ENCODE results near the gene MSANTD7.

MSANTD7 gene

GRCh38 chr10:14801723-14802122, 36.4 kb upstream of the MSANTD7 start:
- H3F3A ChIP-seq (ENCODE audit: insufficient read depth, low read length) = no peaks in the 10 kb centered on the region
- H3K4me1 ChIP-seq (ENCODE audit: insufficient read depth, low read length, severe bottlenecking) = peaks cover 18% of the 10 kb centered on the region
- H3K4me3 ChIP-seq (ENCODE audit: low read depth, low read length, poor library complexity, severe bottlenecking) = no peak overlapping the region
- H3K27me3 ChIP-seq (ENCODE audit: insufficient read depth, low read length) = no peaks in the 10 kb centered on the region
- TF ChIP-seq CTCF (IDR thresholded peaks at IDR 0.05; ENCODE audit: low read length) (no peak), EZH2 (IDR thresholded peaks at IDR 0.05; ENCODE audit: borderline replicate concordance, low read length) (no peak)
- no peaks in the 10 kb centered on the region for H4K20me1 ChIP-seq (ENCODE audit: insufficient read depth, low read length)
- H3K27ac ChIP-seq (ENCODE audit: low read depth, low read length, poor library complexity, severe bottlenecking) = no peak overlapping the region
- H3K9ac ChIP-seq (ENCODE audit: low read length) = no peak overlapping the region
- H3K4me2 ChIP-seq (ENCODE audit: low read length) = no peak overlapping the region
- no peak overlapping the region for H2AFZ ChIP-seq (ENCODE audit: low read length)
- H3K9me3 ChIP-seq (ENCODE audit: low read length) = no peaks in the 10 kb centered on the region
- H3K9me2 ChIP-seq (ENCODE audit: low read depth, low read length) = no peaks in the 10 kb centered on the region
- no peaks in the 10 kb centered on the region for H3K36me3 ChIP-seq (ENCODE audit: insufficient read depth, low read length)
- no peaks in the 10 kb centered on the region for H3K79me2 ChIP-seq (ENCODE audit: insufficient read depth, low read length)

GRCh38 chr10:14803827-14804226, 34.3 kb upstream of the MSANTD7 start:
- no peak for TF ChIP-seq EZH2 (IDR thresholded peaks at IDR 0.05; ENCODE audit: borderline replicate concordance, low read length)
- no peak for TF ChIP-seq CTCF (IDR thresholded peaks at IDR 0.05; ENCODE audit: low read length)
- Histone ChIP-seq H3K4me2 (ENCODE audit: low read length) (no peak overlapping the region), H3K4me3 (ENCODE audit: low read depth, low read length, poor library complexity, severe bottlenecking) (no peak overlapping the region), H2AFZ (ENCODE audit: low read length) (no peak overlapping the region), H3K27ac (ENCODE audit: low read depth, low read length, poor library complexity, severe bottlenecking) (no peak overlapping the region), H3K9me3 (ENCODE audit: low read length) (no peaks in the 10 kb centered on the region), H3F3A (ENCODE audit: insufficient read depth, low read length) (no peaks in the 10 kb centered on the region), H3K36me3 (ENCODE audit: insufficient read depth, low read length) (no peaks in the 10 kb centered on the region), H3K9me2 (ENCODE audit: low read depth, low read length) (no peaks in the 10 kb centered on the region), H3K79me2 (ENCODE audit: insufficient read depth, low read length) (no peaks in the 10 kb centered on the region), H3K9ac (ENCODE audit: low read length) (no peak overlapping the region), H3K4me1 (ENCODE audit: insufficient read depth, low read length, severe bottlenecking) (peaks cover 13% of the 10 kb centered on the region), H4K20me1 (ENCODE audit: insufficient read depth, low read length) (no peaks in the 10 kb centered on the region), H3K27me3 (ENCODE audit: insufficient read depth, low read length) (no peaks in the 10 kb centered on the region)

- no peaks in the 10 kb centered on the region for H3K36me3 ChIP-seq (ENCODE audit: insufficient read depth, low read length)
- H3F3A ChIP-seq (ENCODE audit: insufficient read depth, low read length) = no peaks in the 10 kb centered on the region
- no peaks in the 10 kb centered on the region for H3K27me3 ChIP-seq (ENCODE audit: insufficient read depth, low read length)
- H4K20me1 ChIP-seq (ENCODE audit: insufficient read depth, low read length) = no peaks in the 10 kb centered on the region
- no peak overlapping the region for H2AFZ ChIP-seq (ENCODE audit: low read length)
- H3K9ac ChIP-seq (ENCODE audit: low read length) = no peak overlapping the region
- no peak overlapping the region for H3K27ac ChIP-seq (ENCODE audit: low read depth, low read length, poor library complexity, severe bottlenecking)
- no peaks in the 10 kb centered on the region for H3K9me2 ChIP-seq (ENCODE audit: low read depth, low read length)
- no peak overlapping the region for H3K4me2 ChIP-seq (ENCODE audit: low read length)
- peaks cover 19% of the 10 kb centered on the region for H3K4me1 ChIP-seq (ENCODE audit: insufficient read depth, low read length, severe bottlenecking)
- H3K79me2 ChIP-seq (ENCODE audit: insufficient read depth, low read length) = no peaks in the 10 kb centered on the region
- no peaks in the 10 kb centered on the region for H3K9me3 ChIP-seq (ENCODE audit: low read length)
- no peak for TF ChIP-seq EZH2 (IDR thresholded peaks at IDR 0.05; ENCODE audit: borderline replicate concordance, low read length)
- no peak for TF ChIP-seq CTCF (IDR thresholded peaks at IDR 0.05; ENCODE audit: low read length)
- H3K4me3 ChIP-seq (ENCODE audit: low read depth, low read length, poor library complexity, severe bottlenecking) = no peak overlapping the region
These were observed 31.8 kb upstream of the MSANTD7 start for GRCh38 chr10:14806318-14806717.
